ENCODE data around the gene NRG3.

The NRG3 gene

DNA sequence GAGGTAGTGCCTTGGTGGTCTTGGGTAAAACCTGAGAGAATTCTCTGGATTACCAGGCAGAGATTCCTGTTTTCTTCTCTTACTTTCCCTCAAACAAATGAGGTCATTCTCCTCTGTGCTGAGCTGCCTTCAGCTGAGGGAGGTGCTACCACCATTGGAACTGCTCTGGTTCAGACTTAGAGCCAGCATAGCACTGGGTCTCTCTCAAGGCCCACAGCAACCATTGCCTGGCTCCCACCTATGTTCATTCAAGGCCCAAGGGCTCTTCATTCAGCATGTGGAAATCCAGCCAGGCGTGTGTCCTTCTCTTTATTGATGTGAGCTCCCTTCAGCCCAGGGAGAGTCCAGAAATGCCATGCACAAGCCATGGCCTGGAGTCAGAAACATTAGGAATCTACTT lies 261.1 kb downstream of the NRG3 start:
- no peak for TF ChIP-seq TAF1 (IDR thresholded peaks at IDR 0.05; ENCODE audit: borderline replicate concordance, low read depth, low read length)
- TF ChIP-seq POLR2AphosphoS5 (IDR thresholded peaks at IDR 0.05; ENCODE audit: low read depth, low read length): no peak
- DNase-seq (ENCODE audit: insufficient read length): no peak
- FAIRE-seq: no peak

DNA sequence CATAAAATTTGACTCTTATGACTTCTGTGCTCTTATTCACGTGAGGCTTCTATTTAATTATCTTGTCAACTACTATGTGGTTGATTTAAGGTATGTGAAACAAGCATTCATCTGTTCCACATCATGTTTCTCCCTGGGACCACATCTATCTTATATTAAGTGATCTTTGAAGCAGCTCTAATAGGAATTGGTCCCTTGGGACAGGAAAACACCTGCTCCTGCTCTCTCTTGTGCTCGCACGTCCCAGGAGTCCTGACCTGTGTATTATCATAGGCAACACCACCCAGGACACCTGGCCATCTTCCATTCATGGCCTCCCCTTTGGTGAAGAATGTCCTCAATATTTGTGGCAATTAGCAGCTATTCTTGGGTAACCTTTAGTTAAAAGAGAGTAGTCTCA lies 269.2 kb downstream of the NRG3 start:
- no peak for TF ChIP-seq TAF1 (IDR thresholded peaks at IDR 0.05; ENCODE audit: borderline replicate concordance, low read depth, low read length)
- no peak for TF ChIP-seq POLR2A (IDR thresholded peaks at IDR 0.05; ENCODE audit: low read depth, low read length)
- DNase-seq (ENCODE audit: insufficient read length): no peak
- FAIRE-seq: no peak

DNA sequence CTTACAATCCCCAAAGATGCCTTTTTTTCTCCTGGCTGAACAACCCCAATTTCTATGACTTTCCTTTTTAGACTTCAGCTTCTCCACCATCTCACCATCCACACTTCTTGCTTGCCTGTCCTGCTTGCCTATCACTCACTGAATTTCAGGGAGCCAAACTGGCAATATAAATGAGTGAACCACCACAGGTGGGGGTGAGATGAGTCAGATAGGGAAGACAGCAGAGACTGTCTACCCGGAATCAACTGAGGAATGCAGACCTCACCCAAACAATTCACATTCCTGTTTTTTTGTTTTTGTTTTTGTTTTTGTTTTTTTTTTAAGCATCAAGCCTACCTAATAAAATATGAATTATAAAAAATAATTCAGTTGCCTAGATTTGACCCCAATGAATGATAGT lies 273.8 kb downstream of the NRG3 start:
- no peak for FAIRE-seq
- no peak for DNase-seq (ENCODE audit: insufficient read length)
- TF ChIP-seq POLR2A (IDR thresholded peaks at IDR 0.05; ENCODE audit: low read depth, low read length) (no peak), TAF1 (IDR thresholded peaks at IDR 0.05; ENCODE audit: borderline replicate concordance, low read depth, low read length) (no peak), POLR2AphosphoS5 (IDR thresholded peaks at IDR 0.05; ENCODE audit: low read depth, low read length) (no peak)

DNA sequence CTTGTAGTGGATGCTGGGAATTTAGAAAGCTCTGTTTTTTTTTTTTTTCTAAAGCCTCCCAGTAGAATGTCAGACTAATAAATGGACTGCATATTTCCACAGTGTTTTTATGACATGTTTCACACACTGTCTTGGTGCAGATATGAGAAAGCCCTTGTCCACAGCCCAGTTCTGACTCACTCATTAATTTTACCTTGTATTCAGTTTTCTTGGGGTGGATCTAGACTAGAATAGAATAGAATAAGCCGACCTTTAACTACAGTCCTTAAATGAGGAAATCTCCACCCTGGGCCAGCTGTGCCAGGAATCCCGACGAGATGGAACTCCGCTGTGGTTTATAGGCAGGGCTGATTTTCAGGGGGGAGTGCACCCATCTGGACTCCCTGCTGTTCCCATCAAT lies 274.7 kb downstream of the NRG3 start:
- DNase-seq (ENCODE audit: insufficient read length) (no peak), FAIRE-seq (no peak)
- TF ChIP-seq POLR2A (IDR thresholded peaks at IDR 0.05; ENCODE audit: low read depth, low read length): no peak
- no peak for TF ChIP-seq TAF1 (IDR thresholded peaks at IDR 0.05; ENCODE audit: borderline replicate concordance, low read depth, low read length)
- no peak for TF ChIP-seq POLR2AphosphoS5 (IDR thresholded peaks at IDR 0.05; ENCODE audit: low read depth, low read length)

DNA sequence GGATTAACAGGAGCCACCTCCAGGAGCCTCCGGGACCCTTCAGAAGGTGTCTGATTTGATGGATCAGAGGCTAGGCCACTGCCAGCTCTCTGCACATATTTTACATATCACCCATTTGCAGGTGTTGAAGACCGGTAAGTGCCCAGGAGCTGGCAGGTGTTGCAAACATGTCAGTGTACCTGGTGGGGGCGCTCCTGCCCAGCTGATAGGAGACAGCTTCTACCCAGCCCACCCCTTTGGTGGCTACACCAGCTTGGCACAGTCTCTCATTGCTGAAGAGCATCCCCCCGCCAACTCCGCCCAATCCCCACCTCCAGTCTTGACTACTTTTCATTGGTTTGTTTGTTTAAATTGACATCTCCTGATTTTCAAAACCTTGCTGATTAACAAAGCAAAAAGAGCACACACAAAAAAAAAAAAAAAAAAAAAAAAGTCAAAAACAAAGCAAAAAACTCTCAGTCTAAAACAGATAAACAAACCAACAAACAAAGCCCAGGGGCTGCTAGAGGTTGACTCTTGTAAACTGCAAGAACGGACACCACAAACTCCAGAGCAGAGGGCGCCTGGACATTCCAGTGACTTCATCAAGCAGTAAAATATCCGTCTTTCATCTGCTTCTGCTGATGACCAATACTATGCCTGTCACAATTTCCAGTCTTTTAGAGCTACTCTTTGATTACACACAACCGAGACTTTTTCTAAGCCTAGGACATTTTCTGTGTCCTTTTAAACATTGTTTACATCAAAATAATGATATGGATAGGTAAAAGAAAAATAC lies 275.3 kb downstream of the NRG3 start:
- FAIRE-seq: no peak
- no peak for DNase-seq (ENCODE audit: insufficient read length)

DNA sequence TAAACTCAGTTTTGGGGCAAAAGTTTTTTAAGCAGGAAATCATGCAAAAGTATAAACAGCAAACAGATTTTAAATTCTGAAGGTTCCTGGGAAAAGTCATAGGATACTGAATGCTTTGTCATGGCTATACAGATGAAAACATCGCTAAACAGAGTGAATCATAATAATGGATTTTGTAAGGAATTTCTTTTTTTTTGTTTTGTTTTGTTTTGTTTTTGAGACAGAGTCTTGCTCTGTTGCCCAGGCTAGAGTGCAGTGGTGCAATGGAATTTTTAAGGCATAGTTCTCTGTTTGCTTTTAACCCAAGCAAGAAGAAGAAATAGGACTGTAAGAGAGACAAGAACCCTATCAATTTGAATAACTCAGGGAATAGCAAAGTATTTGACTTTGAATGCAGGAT lies 285.3 kb downstream of the NRG3 start:
- DNase-seq (ENCODE audit: insufficient read length) (no peak), FAIRE-seq (no peak)
- no peak for TF ChIP-seq TAF1 (IDR thresholded peaks at IDR 0.05; ENCODE audit: borderline replicate concordance, low read depth, low read length)
- TF ChIP-seq POLR2AphosphoS5 (IDR thresholded peaks at IDR 0.05; ENCODE audit: low read depth, low read length): no peak
- no peak for TF ChIP-seq POLR2A (IDR thresholded peaks at IDR 0.05; ENCODE audit: low read depth, low read length)

More for the DNA sequence above, 275.3 kb downstream of the NRG3 start:
- TF ChIP-seq POLR2AphosphoS5 (IDR thresholded peaks at IDR 0.05; ENCODE audit: low read depth, low read length) (no peak), TAF1 (IDR thresholded peaks at IDR 0.05; ENCODE audit: borderline replicate concordance, low read depth, low read length) (no peak), POLR2A (IDR thresholded peaks at IDR 0.05; ENCODE audit: low read depth, low read length) (no peak)

DNA sequence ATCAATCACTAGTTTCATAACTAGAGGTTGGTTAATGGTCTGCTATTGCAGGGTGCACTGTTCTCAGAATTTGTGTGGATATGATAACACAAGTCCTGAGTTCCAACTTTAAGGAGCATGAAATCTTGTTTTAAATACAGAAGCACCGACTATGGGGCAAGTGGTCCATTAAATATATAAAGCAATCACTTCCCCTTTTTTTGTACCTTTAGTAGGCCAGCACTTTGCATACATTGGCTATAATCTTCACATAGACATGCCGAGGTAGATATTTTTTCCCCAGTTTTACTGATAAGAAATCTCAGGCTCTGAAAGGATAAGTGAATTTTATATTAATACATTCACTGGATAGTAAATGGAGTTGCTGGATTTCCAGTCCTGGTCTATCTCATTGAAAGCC lies 286.3 kb downstream of the NRG3 start:
- FAIRE-seq: no peak
- no peak for TF ChIP-seq POLR2AphosphoS5 (IDR thresholded peaks at IDR 0.05; ENCODE audit: low read depth, low read length)
- TF ChIP-seq POLR2A (IDR thresholded peaks at IDR 0.05; ENCODE audit: low read depth, low read length): no peak
- no peak for TF ChIP-seq TAF1 (IDR thresholded peaks at IDR 0.05; ENCODE audit: borderline replicate concordance, low read depth, low read length)
- DNase-seq (ENCODE audit: insufficient read length): no peak

DNA sequence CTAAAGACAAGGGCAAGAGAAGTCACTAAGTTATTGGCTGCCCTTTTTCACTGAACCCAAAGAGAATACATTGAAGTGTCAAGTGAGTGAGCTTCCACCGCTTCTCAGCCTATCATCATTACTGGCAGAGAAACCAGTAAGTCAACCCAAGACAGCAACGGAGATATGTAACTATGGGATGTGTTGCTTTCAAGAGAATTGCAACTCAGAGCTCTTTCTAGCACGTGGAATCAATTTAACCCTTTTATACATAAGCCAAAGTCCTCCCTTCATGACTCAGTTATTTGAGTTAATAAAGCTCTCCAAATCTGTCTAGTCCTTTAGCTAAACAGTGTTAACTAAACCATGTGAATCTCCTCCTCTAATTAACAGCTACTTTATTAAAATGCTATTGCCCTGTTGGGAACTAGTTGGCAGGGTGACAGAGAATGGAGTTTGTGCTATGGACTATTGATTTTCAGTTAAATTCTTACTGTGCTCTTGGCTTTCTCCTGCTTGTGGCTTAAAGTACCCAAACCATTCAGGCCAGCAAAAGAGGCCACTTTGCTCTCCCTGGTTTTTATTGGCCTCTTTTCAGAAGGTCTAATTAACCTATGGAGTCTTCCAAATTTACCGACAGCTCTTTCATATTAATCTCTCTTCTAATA lies 287.7 kb downstream of the NRG3 start:
- DNase-seq (ENCODE audit: insufficient read length) (no peak), FAIRE-seq (no peak)
- TF ChIP-seq POLR2A (IDR thresholded peaks at IDR 0.05; ENCODE audit: low read depth, low read length) (no peak), TAF1 (IDR thresholded peaks at IDR 0.05; ENCODE audit: borderline replicate concordance, low read depth, low read length) (no peak), POLR2AphosphoS5 (IDR thresholded peaks at IDR 0.05; ENCODE audit: low read depth, low read length) (no peak)

DNA sequence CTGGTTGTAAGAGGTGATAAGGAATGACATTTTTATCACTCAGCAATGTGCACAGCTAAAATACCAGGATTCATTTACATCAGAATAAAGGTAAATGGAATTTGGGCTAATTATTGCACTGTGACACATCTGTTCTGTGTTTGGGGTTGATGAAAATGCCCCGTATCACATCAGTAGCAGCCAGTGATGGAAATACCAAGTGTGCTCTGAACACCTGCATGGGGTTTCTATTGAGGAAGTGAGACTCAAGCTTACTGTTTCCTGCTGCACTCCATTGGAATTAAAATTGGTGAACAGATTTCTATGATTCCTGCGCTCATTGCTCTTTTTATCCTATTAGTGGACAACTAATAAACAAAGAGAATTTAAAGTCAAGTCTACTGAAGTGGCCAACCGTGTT lies 296.9 kb downstream of the NRG3 start:
- no peak for FAIRE-seq
- no peak for DNase-seq (ENCODE audit: insufficient read length)
- TF ChIP-seq POLR2AphosphoS5 (IDR thresholded peaks at IDR 0.05; ENCODE audit: low read depth, low read length): no peak
- no peak for TF ChIP-seq TAF1 (IDR thresholded peaks at IDR 0.05; ENCODE audit: borderline replicate concordance, low read depth, low read length)
- TF ChIP-seq POLR2A (IDR thresholded peaks at IDR 0.05; ENCODE audit: low read depth, low read length): no peak

DNA sequence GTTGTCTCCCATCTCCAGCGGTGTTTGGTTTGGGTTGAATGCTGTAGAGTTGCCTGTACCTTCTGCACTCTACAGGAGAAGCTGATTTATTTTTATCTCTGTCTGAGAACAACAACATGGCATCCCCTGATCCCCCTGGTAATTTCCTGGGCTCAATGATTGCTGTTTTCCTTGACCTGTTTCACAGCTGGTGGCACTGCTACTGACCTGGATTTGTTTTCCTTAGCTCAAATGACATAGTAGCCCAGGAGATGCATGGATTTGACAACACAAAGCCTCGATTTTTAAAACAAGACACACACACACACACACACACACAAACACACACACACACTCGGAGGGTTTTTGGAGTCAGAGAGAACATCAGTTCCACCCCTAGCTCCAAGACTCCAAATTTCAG lies 301.6 kb downstream of the NRG3 start:
- FAIRE-seq: no peak
- DNase-seq (ENCODE audit: insufficient read length): no peak
- TF ChIP-seq POLR2AphosphoS5 (IDR thresholded peaks at IDR 0.05; ENCODE audit: low read depth, low read length): no peak

DNA sequence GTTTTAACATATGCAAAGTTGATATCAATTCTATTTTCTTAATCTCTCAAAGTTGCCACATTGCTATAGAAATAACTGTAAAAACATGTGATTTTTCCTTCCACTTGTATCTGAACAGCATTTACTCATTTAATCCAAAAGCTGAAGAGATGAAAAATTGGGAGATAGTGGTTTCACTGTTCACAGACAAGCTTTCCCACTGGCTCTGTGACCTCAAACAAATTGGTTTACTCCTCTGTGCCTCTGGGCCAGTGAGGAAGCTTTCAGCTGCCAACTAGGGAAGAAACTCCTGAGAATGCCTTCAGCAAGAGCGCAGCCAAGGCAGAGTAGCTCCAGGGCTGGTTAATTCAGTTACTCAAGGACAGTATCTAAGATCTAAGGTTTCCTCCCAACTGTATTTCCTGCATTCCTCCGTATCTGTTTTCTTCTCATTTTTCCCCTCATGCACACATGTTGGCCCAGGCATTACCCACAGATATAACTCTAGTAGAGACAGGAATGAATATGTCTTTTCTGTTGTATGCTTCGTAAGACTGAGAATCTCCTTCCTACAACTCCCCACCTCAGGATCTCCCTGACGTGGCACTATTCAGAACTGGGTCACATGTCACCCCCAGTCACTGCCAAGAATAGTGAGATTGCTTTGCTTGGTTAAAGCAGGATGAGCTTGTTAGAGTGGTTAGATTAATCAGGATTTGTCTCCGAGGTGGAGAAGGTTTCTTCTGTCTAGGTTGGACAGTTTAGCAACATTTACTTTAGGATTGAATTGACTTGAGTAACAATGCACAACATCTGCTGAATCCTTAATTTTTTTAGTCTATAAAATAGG lies 315.7 kb downstream of the NRG3 start:
- no peak for DNase-seq (ENCODE audit: insufficient read length)
- TF ChIP-seq POLR2A (IDR thresholded peaks at IDR 0.05; ENCODE audit: low read depth, low read length) (no peak), TAF1 (IDR thresholded peaks at IDR 0.05; ENCODE audit: borderline replicate concordance, low read depth, low read length) (no peak), POLR2AphosphoS5 (IDR thresholded peaks at IDR 0.05; ENCODE audit: low read depth, low read length) (no peak)
- no peak for FAIRE-seq

DNA sequence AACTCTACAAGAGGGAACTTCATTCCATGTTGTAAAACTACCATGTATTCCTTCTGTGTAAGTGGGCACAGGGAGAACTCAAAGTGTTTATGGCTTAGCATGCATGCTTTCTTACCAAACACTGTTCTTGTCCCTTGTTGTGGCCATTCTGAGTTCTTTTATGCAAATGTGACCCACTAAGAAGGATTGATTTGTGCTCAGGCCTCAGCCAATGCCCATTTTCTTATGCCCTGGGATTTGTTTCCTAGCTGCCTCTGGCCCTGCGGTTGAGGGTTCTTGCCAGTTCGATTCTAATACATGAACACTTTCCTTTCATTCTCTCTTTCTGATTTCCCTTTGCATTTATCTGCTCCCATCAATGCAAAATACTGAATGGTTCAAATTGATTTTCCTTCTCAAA lies 316.7 kb downstream of the NRG3 start:
- no peak for DNase-seq (ENCODE audit: insufficient read length)
- no peak for FAIRE-seq
- no peak for TF ChIP-seq POLR2AphosphoS5 (IDR thresholded peaks at IDR 0.05; ENCODE audit: low read depth, low read length)

All from GM12892 (cell line).